Brain pericyte (primary cell): ENCODE data around the gene ACTN2.

Experiments
- DNase-seq: peaks from one replicate; pipeline ENCODE4 v3.0.0-alpha.2; 2012; ENCODE audit warnings: low read depth, low spot score

The ACTN2 gene

DNA sequence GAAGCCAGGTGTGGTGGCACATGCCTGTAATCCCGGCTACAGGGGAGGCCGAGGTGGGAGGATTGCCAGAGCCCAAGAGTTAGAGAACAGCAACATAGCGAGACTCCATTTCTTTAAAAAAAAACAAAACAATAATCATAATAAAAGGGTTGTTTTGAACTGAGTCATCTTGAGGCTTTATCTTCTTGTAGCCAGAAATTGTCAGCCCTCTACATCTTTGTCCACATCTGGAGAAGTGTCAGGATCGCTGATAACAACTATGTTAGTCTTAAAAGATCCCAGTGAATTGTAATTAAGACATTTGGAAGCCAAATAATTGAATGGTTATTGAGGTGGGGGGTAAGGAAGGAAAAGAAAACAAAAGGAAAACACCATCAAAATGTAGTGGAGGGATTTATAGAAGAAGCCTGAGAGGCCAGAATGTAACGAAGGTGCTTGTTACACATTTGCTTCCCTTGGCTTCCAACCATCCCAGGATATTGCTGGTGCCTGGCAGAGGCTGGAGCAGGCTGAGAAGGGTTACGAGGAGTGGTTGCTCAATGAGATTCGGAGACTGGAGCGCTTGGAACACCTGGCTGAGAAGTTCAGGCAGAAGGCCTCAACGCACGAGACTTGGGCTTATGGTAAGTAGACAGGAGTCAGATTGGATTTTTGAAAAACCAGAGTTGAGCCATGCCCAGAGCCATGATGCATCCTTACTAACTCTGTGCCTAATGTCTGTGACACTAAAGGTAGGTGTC, 56.3 kb downstream of the ACTN2 start:
- DNase-seq = no peak

DNA sequence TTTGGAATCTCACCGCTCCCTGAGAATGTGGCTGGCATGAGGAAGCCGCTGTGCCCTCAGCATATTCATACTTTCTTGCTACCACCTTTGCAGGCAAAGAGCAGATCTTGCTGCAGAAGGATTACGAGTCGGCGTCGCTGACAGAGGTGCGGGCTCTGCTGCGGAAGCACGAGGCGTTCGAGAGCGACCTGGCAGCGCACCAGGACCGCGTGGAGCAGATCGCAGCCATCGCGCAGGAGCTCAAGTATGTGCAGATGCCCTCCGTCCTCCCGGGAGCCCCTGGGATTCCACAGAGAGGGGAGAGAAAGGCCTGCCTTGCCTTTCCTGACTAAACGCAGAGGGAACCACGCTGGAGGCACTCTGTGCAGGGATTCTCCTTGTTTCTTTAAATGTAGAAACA, 58.2 kb downstream of the ACTN2 start:
- no peak for DNase-seq

DNA sequence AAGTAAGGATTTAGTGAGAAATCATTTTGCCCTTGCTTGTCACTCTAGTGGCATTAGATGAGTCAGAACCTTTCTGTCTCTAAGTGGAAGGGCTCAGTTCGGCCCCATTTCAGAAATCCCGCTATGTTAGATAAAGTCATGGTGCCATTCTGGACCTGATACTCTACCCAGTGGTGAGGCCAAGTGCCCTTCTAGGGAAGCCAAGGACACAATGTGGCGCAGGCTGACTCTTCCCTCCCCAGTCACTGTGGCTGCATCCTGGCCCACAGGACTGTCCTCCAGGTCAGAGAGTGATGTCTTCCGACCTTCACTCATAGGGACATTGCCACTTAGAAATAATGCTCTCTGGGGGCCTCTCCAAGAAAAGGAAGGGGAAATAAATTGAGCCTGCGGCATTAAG, 60.5 kb downstream of the ACTN2 start:
- no peak for DNase-seq

DNA sequence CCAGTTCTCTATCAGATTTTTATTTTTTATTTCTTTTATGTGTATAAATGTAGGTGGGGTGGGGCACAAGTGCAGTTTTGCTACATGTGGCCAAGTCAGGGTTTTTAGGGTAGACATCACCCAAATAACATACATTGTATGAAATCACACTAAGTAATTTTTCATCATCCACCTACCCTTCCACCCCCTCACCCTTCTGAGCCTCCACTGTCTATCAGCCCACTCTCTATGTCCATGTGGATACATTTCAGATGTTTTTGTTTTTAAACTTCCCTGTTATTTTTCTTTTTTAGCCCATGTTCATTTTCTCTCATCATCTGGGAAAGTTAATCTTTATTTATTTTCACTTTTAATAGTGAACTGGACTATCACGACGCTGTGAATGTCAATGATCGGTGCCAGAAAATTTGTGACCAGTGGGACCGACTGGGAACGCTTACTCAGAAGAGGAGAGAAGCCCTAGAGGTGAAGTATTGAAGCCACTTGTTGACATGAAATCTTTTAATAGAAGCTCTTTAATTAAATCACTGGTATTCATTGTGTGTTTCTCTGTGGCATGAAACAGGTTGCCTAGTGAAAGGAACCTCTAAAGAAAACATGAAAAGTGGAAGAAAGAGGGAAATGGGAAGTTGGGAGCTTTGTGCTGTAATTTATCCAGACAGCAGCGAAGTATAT, 61.1 kb downstream of the ACTN2 start:
- no peak for DNase-seq

DNA sequence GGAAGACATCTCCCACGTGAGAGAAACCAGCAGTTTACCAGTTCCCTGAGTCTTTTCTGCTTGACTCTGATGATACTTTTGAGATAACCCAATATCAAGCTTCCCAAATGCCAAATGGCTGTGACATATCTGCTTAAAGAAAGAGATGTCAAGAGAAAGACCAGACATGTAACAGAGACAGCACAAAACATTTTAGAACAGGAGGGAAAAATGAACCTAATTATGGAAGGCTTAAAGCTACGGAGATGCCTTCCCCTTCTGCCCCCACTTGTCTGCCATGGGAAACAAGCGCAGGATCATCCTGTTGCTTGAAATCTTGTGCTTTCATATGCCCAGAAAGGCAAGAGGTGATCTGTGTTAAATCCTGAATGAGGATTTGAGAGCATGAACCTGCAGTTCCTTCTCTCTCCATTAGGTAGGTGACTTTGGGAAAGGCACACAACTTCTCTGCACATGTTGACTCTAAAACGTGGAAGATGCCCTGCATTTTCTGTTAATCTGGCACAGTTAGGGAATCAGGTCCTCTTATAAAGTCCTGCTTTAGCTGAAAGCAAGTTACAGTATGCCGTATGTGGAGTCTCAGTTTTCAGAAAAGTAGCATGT, 62.1 kb downstream of the ACTN2 start:
- DNase-seq = no peak

GRCh38 chr1:236750928-236751327, 64.6 kb downstream of the ACTN2 start:
- DNase-seq = no peak

- no peak for DNase-seq
Observed at GRCh38 chr1:236751385-236751784, 65.1 kb downstream of the ACTN2 start.

DNA sequence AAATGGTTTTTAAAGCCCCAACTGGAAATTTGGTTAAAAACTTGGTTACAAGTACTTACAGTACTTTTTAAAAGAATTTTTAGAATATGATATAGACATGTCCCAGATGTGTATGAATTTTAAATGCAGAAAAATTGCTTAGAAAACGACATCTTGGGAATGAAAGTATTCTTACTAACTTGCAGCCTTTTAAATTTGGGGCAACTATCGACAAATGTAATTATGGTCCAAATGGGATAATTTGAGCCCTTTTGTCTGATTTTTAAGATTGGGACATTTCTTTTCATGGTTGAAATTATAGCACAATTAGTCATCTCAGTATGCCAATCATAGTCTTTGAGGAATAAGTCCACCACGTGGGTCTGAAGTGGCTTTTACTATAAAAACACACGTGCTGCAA, 65.6 kb downstream of the ACTN2 start:
- DNase-seq = no peak

DNA sequence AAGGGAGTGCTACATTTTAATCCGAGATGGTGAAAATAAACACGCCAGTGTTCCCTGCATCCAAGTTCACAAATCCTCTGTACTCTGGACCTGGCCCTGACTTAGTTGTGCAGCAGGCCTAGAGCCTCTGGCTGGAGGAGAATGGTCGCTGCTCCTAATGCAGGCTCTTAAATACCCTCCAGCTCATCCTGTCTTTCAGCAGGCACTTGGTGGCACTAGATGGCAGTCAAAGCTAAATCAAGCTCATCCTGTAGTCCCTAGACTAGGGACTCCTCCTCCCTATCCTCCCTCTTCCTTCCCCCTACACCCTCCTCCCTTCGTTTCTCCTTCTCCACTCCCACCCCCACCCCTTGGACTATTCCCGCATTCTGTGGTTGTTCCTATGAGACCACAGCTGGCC, 67.2 kb downstream of the ACTN2 start:
- no peak for DNase-seq

DNA sequence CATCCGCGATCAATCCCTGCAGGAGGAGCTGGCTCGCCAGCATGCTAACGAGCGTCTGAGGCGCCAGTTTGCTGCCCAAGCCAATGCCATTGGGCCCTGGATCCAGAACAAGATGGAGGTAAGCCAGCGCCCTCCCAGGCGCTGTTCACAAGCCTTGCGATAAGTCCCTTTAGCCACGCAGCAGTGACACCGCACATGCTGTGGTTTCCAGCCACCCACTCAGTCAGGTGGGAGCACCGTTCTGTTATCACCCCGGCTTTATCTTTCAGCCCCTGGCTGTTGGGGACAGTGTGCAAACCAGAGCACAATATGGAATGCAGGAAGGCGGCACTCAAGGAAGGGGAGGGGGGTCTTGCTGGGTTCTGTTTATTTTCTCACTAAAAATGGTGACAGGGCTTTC, 67.7 kb downstream of the ACTN2 start:
- no peak for DNase-seq

DNA sequence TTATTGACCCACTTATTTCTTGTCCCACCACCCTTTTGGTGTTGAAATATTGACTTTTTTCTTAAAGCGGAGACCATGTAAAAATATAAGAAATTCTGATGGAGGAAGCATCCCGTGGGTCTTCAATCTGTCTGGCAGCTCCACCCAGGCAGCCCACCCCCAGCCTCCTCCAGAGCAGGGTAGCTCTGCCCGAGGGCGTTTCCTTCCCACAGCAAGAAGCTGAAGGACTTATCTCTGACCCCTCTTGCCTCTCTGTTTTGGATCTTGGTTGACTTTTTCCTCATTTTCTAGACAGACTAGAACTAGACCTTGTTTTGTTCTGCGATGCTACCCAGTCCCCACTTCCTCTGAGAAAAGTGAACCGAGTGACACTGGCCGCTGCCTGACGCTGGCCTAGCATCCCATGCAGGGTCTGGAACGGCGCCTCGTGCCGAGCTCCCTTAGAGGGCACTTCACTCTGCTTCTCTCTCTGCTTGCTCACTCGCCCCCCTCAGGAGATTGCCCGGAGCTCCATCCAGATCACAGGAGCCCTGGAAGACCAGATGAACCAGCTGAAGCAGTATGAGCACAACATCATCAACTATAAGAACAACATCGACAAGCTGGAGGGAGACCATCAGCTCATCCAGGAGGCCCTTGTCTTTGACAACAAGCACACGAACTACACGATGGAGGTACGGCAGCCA, 68.4 kb downstream of the ACTN2 start:
- no peak for DNase-seq

GRCh38 chr1:236757640-236758039, 71.3 kb downstream of the ACTN2 start:
- DNase-seq = no peak

- no peak for DNase-seq
Observed at GRCh38 chr1:236759252-236759859, 73.1 kb downstream of the ACTN2 start.

- DNase-seq = no peak
Observed at GRCh38 chr1:236760480-236760879, 74.2 kb downstream of the ACTN2 start.

DNA sequence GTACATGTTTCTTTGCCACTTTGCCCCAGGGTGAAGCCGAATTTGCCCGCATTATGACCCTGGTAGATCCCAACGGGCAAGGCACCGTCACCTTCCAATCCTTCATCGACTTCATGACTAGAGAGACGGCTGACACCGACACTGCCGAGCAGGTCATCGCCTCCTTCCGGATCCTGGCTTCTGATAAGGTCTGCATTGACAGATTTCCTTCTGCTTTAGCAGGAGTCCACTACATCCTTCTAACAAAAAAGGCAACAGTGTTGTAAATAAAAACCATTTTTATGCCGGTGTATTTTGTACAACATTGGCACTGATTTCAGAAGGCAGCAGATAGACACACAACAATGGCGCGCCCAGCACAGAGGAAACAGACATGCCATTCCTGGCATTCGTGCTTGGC, 74.7 kb downstream of the ACTN2 start:
- DNase-seq = no peak

DNA sequence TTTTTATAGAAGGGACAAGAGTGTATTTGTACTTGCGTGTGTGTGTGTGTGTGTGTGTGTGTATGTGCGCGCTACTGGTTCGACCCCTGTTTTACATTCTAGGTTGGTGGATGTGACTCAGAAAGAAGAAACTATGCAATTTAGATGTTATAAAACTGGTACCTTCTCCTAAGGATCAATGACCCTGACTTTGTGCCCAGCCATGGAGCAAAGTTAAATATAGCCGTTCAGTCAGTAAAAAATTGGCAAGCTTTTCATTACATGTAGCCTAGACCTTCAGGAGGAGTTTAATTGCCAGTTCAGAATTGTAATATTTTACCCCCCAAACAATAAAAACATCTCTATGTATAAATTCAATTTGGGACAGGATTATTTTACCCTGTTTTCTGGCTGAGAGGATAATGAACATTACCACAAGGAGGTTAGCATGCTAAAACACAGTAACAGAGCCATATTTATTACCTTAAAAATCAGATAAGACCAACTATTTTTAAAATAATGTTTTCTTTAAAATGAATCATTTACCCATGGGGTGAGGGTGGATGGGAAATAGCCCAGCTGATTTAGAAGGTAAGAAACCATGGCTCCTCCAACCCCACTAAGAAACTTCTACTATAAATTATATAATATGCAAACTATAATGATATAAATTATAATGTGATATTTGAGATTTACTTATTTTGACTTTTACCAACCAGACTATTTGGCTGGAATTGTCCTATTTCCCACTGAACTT, 75.3 kb downstream of the ACTN2 start:
- no peak for DNase-seq

DNA sequence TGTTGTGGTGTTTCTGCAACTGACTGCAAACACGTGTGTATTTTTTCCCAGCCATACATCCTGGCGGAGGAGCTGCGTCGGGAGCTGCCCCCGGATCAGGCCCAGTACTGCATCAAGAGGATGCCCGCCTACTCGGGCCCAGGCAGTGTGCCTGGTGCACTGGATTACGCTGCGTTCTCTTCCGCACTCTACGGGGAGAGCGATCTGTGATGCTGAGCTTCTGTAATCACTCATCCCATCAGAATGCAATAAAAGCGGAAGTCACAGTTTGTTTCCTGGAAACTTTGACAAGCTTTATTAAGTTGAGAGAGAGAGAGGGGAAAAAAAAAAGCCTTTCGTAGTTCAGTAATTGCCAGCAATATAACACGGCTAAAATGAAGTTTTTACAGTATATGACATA, 76.1 kb downstream of the ACTN2 start:
- no peak for DNase-seq

DNA sequence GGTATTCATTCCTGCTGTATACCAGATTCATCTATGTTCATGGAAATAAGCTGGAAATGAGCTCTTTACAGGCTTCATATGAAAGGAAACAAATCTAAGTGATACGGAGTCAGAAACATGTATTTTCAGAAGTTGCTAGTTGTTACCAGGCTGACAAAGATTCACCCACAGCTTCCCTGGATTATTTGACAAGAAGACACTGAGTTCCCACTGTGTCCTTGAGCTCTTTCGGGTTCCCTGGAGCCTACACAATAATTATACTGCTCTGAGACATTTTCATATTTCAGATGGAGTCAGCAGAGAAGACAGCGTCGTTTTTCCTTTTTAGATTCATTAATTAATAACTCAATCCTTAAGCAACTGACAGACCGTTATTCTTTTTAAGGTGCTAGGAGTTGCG, 79.5 kb downstream of the ACTN2 start:
- no peak for DNase-seq

DNA sequence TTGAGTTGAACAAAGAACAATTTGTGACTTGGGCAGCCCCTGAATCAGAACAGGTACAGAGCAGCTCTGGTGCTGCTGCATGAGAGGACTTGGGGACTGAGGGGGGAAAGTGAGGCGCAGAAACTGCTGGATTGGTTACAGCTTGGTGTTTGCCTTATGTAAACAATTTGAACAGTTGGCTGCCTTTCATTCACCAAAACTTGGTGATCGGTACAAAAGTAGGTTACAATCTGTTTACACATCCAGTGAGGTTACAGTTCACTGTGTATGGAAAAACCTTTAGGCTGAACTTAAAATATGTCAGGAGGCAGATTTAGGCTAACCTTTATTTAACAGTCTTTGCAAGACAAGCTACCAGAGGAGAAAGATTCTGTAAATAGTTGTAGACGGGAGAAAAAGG, 80.2 kb downstream of the ACTN2 start:
- no peak for DNase-seq

DNA sequence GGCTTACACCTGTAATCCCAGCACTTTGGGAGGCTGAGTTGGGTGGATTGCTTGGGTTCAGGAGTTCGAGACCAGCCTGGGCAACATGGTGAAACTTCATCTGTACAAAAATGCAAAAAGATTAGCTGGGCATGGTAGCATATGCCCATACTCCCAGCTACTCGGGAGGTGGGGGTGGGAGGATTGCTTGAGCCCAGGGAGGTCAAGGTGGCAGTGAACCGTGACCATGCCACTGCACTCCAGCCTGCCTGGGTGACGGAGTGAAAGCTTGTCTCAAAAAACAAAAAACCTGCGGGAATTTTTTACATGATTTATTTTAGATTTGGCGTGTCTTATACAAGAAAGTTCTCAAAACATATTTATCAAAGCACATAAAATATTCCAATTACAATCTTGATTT, 81.0 kb downstream of the ACTN2 start:
- no peak for DNase-seq

- DNase-seq = no peak
Observed at GRCh38 chr1:236768601-236769000, 82.3 kb downstream of the ACTN2 start.
